Uterus (tissue), 2 donors: ENCODE results near the gene LHFPL6.

Experiments
- CTCF ChIP-seq, 4 experiments: fragments of 200-600 bp in 2 of 4; fragments of 450-650 bp in 2 of 4; sonication (generic) in 2 of 4; IDR thresholded peaks; one replicate each; pipeline ENCODE4 v1.5.1; 2016 to 2019; ENCODE audit warnings: antibody characterized with exemption in 4 of 4, mild to moderate bottlenecking in 2 of 4, moderate library complexity in 1 of 4
- POLR2A ChIP-seq, 2 donors: fragments of 450-650 bp; IDR thresholded peaks; one replicate each; pipeline ENCODE4 v1.6.1; 2016; ENCODE audit warnings: antibody characterized with exemption in 2 of 2, mild to moderate bottlenecking in 1 of 2, moderate library complexity in 1 of 2

GRCh38 chr13:39444866-39445265 is 158.1 kb downstream of the LHFPL6 start:
- no peak for TF ChIP-seq CTCF (IDR thresholded peaks at IDR 0.05)
- no peak for TF ChIP-seq POLR2A (IDR thresholded peaks at IDR 0.05)
